NCI-H2227 treated with DMSO at 0.1 percent for 48 hours (cell line): ENCODE data around the gene TSPEAR.
"Not testable (repeated sequence)": the region's sequence is repeated elsewhere in the genome, so short reads cannot be mapped to it uniquely, and the experiment has no call there.

ENCODE experiments used
- DNase-seq: peaks from one replicate; lab custom pipeline; 2025; lab: John Stamatoyannopoulos, UW

The TSPEAR gene

DNA sequence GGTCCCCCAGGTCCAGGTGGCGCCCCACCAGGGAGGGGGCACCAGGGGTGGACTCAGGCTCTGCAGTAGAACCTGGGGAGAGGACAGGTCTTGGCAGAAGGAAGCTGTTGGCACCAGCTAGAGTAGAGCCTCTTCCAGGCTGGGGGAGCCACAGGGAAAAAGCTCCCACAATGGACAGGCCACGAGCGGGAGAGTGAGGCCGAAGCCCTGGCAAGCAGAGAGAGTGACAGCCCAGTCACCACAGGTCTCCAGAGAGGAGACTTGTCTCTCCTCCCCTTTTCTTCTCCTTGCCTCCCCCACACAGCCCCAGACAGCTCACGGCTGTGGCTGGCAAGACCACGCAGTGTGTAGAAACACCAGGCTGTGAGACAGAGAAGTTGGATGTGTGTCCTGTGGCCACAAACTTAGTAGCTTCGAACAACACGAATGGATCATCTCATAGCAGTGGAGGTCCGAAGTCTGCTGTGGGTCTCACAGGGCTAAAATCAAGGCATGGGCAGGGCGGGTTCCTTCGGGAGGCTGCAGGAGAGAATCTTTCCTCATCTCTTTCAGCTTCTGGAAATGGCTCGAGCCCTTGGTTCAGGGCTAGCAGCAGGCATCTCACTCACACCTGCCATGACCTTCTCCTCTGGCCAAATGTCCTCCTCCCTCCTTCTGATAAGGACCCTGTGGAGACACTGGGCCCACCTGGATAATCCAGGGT is 60.2 kb downstream of the TSPEAR start:
- no peak for DNase-seq

DNA sequence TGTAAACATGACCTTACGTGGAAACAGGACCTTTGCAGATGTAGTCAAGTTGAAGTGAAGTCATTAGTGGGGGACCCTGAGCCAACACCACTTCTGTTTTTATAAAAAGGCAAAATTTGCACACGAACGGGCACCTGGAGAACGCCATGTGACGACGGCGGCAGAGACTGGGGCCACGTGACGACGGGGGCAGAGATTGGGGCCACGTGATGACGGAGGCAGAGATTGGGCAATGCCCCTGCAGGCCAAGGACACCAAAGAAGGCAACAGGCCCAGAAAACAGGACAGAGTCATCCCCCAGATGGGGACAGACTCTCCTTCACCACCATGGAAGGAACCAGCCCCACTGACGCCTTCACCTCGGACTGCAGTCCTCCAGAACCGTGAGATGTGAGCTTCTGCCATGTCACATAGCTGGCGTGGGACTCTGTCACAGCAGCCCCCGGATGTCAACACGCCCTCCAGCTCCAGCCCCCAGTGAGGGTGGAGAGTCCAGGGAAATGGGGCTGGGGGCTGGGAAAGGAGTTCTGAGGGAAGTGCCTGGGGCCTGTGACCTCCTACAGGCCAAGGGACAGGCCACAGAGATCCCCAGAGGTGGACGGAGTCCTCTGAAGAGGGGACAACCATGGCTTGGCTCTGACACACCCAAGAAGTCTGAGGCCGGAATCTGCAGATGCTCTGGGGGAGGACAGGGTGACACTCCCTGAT is 61.0 kb downstream of the TSPEAR start:
- DNase-seq: no peak

DNA sequence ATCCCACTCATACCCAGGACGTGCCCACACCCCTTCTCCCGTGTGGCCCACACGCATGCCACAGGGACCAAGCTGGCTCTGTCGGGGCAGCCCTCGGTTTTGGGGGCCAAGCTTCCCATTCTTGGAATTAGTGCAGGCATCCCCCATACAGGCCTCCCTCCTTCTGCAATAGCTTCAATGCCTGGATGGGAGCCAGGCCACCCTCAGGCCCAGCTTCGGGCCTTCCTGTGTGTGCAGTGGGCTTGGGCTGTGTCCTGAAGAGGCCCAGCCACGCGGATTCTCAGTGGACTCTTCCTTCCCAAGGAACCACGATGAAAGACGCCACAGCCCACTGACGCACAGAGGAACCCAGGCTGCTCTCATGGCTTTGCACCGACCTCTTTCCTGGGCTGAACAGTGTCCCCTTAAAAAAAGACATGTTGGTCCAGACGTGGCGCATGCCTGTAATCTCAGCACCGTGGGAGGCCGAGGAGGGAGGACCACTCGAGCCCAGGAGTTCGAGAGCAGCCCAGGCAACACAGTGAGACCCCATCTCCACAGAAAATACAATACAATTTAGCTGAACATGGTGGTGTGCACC is 61.8 kb downstream of the TSPEAR start:
- DNase-seq: no peak

DNA sequence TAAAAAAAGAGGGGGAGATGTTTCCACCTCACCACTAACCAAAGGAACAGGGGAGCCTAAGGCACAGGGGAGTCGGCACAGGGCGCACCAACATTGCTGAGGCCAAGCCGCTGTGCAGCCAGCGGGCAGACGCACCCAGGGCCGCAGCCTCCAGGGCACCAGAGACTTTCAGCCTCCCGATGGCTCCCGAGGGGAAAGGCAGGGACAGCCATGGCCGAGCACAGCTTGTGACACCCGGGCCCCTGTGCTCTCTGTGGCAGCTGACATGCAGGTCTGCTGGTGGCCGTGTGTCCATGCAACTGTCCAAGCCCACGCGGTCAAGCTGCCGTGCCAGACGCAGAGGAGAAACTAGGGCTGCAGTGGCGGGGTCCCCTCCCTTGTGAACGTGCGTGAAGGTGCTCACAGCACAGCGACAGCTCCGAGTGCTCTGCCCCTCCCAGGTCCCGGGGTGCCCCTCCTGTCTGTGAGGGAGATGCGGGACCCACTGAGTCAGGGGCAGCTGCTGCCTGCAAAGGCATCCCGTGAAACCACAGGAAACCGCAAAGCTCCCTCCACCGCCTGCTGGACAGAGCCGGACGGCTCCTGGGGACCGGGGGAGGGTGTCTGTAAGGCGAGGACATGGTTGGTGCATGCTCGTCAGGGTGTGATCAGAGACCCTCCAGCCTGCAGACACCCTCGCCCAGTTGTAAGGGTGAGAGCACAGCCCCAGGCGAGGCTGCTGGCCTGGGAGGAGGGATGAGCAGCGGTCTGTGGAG is 62.6 kb downstream of the TSPEAR start:
- no peak for DNase-seq

DNA sequence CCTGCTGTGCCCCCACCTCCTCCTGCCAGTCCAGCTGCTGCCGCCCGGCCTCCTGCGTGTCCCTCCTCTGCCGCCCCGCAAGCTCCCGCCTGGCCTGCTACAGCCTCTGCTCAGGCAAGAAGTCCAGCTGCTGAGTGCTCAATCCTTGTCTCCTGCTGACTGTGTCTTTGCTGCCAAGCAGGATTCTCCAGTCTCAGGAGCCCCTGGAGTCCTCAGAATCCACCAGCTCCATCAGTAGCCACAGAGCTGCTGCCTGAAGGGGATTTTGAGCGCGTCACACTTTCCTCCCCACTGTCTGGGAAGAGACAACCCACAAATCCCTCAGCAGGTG is 64.2 kb downstream of the TSPEAR start:
- no peak for DNase-seq

DNA sequence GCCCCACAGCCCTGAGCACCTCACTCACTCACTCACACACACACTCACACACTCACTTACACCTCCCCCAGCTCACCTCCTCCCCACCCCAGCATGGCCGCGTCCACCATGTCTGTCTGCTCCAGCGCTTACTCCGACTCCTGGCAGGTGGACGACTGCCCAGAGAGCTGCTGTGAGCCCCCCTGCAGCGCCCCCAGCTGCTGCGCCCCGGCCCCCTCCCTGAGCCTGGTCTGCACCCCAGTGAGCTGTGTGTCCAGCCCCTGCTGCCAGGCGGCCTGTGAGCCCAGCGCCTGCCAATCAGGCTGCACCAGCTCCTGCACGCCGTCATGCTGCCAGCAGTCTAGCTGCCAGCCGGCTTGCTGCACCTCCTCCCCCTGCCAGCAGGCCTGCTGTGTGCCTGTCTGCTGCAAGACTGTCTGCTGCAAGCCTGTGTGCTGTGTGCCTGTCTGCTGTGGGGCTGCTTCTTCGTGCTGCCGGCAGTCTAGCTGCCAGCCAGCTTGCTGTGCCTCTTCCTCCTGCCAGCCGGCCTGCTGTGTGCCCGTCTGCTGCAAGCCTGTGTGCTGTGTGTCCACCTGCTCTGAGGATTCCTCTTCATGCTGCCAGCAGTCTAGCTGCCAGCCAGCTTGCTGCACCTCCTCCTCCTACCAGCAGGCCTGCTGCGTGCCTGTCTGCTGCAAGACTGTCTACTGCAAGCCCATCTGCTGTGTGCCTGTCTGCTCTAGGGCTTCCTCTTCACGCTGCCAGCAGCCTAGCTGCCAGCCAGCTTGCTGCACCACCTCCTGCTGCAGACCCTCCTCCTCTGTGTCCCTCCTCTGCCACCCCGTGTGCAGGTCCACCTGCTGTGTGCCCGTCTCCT is 64.8 kb downstream of the TSPEAR start, which contains the start of gene KRTAP10-11:
TSS of gene KRTAP10-11 (plus strand) at position 49 of the 856 bp plus-strand sequence. CDS start at position 94, 45 bp downstream.
- DNase-seq: not testable (repeated sequence)

DNA sequence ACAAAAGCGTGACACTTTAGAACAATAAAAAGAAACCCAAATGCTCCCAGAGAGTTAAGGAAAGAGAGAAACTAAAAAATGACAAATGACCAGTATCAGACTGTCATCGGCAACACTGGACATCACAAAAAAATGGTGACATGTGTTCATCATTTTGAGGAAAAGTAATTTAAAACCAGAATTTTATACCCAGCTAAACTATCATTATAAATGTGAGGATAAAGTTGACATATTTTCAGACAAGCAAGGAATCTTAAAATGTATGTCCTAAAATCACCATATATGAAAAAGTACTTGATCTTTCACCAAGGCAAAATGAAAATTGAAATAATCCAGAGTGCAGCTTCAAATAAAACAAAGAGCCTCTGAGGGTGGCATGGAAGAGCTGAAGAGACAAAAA is 66.5 kb downstream of the TSPEAR start:
- no peak for DNase-seq

DNA sequence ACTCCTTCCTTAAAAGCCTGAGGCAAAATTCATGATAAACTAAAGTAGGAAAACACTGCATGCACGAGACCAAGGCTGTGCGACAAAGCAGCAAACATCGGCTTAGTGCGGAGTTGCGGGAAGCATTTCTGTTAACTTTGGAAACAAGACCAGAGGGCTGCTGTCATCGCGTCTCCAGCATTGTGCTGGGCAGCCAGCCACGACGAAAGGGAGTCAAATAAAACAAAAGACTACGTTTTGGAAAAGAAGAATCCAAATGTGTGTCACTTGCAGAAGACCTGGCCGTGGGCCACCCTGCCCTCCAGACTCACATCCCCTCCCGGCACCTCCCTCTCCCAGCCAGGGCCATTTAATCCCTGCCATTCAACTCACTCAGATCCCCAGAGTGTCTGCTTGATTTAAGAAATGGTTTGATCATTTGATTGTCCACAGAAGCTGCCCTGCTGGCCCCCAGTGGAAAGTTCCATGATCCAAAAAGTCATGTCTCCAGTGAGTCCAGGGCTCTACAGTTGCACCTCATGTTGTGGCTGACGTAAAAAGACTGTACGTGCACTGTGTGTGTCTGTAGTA is 67.5 kb downstream of the TSPEAR start:
- DNase-seq: no peak

DNA sequence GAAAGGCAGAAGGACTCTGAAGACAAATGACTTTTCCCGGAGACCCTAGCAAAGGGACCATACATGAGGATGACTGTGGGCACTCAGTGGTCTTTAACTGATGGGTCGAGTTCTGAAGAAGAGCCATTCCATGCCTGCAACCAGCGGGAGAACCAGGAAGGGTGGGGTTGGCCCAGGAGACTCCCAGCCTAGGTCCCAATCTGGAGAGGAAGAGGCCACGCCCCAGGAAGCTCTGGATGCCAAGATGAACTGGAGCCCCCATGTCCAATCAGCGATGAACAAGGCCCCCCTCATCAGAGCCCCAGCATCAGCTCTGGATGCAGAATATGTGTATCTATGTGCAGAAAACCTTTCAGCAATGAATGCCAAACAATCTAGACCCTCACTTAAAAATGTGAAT is 70.6 kb downstream of the TSPEAR start:
- no peak for DNase-seq

DNA sequence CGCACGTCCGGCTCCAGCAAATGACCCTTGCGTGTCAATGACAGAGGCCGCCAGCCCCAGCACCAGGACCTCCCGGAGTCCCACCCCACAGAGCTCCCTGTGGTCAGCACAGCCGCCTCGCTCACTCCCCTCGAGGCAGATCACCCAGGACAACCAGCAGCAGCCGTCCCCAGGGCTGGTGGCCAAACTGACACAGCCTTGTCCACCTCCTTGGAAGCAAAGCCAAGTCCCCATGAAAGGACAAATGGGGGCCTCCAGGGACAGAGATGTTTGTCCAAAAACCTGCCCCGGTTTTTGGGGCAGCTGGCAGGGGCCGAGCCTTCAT is 72.1 kb downstream of the TSPEAR start:
- DNase-seq: no peak

DNA sequence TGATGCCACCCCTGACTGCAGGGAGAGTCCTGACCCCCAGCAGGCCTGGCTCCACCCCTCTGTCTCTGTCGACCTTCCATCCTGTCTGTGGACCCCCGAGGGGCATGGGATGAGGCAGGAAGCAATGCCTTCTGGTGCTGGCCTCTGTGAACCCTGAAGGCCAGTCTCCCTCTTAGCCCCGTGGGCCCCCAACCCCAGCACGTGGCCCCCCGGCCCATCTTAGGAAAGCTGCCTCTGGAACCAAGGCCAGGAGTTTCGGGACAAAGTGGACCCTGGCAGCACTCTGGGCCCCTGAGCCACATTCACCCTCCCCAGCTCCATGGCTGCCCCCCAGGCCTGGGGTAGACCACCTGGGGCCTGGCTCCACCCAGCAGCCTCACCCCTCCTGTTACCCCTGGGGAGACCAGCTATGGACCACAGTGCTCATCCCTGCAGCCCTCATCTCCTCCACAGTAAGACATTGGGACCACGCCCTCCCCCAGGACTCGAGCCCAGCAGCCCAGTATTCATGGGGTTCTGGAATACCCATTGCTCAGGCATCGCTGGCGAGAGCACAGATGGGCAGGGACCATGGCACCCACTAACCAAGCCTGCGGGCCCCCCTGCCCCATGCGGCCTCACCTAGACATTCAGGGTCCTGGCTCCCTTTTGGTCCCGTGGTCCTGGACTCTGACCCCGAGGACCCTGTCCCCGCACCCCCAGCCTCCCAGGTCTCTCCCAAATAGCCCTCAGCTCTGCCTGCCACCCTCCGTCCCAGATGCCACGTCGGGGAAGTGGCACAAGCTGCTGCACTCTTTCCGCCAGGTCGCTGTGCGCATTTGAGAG is 72.7 kb downstream of the TSPEAR start:
- DNase-seq: not testable (repeated sequence)

DNA sequence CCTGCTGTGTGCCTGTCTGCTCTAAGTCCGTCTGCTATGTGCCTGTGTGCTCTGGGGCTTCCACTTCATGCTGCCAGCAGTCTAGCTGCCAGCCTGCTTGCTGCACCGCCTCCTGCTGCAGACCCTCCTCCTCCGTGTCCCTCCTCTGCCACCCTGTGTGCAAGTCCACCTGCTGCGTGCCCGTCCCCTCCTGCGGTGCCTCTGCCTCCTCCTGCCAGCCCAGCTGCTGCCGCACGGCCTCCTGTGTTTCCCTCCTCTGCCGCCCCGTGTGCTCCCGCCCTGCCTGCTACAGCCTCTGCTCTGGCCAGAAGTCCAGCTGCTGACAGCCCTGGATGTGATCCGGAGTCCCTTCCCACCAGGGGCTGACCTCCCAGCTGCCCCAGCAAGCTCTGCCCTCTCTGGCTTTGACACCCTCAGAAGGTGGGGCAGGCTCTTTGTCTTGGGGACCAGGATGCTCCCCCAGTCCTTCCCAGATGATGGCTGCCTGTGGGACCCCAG is 73.5 kb downstream of the TSPEAR start:
- not testable (repeated sequence) for DNase-seq

DNA sequence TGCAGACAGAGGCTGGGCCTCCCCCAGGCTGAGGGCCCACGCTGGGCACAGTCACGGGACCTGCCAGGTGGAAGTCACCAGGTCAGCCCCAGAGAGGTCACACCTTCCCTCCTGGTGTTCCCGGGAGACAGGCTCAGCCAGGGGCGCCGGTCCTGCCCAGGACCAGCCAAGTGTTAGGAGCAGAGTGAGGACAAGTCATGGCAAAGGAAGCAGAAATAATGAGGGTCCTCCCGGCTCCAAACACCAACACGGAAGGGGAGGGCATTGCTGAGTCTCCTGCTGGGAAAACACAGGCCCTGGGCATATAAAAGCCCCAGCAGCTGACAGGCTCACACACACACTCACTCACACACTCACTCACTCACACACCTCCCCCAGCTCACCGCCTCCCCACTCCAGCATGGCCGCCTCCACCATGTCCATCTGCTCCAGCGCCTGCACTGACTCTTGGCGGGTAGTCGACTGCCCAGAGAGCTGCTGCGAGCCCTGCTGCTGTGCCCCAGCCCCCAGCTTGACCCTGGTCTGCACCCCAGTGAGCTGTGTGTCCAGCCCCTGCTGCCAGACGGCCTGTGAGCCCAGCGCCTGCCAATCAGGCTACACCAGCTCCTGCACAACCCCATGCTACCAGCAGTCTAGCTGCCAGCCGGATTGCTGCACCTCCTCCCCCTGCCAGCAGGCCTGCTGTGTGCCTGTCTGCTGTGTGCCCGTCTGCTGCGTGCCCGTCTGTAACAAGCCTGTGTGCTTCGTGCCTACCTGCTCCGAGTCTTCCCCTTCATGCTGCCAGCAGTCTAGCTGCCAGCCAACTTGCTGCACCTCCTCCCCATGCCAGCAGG is 74.1 kb downstream of the TSPEAR start, which contains the start of gene KRTAP10-10:
TSS of gene KRTAP10-10 (plus strand) at position 339 of the 833 bp plus-strand sequence. CDS start at position 401, 62 bp downstream.
- DNase-seq: peak; percentile 80

DNA sequence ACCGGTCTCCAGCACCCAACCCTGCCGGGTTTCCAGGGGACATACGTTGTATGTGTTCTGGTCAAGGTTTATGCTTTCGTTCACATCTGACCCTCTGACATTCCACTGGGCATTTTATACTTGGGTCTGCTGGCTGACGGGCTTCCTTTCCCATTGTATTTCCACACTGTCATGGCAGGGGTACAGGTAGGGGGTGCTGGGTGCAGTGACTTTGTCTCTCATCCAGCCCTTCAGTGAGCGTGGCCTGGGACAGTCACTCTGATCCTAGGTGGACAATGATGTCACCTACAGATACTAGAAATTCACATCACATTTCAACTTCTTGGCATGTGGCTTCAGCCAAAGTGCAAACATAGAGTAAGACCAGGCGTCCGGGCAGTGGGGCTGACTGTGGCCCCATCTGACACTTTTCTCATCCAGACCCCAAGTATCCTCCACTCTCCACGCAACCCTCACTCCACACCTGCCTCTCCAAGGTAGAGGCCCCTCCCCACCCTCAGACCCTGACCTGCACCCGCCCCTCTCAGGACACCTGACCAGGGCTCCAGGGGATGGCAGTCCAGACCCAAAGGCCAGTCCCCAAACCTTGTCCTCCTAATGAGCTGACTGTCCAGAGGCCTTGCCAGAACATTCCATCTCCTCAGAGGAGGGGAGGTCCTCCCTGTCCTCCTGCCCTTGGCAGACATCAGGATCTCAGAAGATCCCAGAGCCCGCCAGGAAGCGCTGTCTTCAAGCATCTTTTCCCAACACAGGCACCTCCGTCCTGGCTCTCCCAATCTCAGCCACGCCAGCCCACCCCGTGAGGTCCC is 75.0 kb downstream of the TSPEAR start:
- DNase-seq: no peak

DNA sequence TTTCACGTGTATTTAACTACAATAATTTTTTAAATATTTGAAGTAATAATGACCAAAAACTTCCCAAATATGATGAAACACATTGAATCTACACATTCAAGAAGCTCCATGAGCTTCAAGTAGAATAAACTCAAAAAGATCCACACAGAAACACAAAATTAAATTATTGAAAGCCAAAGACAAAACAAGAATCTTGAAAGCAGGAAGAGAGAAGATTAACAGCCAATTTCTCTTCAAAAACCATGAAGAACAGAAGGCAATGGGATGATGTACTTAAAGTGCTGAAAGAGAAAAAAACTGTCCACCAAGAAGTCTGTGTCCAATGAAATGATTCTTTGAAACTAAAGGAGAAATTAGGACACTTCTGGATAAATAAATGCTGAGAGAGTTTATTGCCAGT is 79.3 kb downstream of the TSPEAR start:
- DNase-seq: no peak

DNA sequence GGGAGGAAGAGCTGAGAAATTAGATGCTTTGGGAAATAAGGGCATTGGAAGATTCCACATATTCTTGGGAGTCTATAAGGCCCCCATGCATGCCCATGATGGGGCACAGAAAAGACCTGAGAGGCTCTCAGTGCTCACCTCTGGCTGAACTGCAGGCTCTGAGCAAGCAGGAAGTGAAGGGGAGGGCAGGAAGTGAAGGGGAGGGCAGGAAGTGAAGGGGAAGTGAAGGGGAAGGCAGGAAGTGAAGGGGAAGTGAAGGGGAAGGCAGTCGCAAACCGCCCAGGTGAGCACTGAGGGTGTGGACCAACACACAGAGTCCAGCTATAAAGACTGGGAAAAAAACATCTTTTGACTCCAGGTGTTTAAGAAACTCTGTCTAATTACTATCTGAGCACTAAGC is 80.9 kb downstream of the TSPEAR start:
- no peak for DNase-seq

DNA sequence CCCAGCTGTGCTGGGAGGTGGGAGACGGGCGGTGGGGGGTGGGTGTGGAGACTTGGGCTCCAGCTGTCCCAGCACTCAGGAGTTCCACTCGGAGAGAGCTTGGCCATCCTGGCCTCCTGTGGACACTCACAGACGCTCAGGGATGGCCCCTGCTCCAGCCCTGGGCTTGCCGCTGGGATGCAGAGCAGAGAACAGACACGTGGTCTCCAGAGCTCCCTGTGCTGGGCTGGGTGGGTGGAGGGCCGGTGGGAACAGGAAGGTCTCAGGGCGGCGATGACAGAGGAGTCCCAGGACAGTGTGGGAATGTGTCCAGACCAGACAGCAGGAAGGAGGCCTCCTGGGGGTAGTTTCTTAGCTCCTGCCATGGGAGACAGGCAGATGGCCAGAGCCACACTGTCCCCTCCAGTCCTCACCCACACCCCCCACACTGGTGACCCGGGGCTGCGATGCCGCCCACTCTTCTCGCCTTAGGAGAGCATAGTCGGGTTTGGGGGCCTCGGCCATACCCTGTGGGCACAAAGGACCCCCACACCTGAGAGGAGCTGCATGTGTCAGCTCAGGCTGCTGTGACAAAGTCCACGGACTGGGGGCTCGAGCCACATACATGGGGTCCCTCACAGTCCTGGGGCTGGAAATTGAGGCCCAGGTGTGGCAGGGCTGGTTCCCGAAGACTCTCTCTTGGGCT is 82.5 kb downstream of the TSPEAR start:
- DNase-seq: no peak

DNA sequence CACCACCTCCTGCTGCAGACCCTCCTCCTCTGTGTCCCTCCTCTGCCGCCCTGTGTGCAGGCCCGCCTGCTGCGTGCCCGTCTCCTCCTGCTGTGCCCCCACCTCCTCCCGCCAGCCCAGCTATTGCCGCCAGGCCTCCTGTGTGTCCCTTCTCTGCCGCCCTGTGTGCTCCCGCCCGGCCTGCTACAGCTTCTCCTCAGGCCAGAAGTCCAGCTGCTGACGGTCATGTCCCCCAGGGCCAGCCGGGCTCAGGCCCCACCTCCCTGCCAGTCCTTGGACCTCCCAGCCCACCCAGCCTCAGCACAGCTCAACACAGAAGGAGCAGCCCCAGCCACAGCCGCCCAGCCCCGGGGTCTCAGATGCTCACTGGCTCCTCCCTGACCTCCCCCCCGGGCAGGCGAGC is 83.5 kb downstream of the TSPEAR start:
- DNase-seq: not testable (repeated sequence)
